Measurements from ENCODE around the gene CPB2. TPM values are rescaled to one million over a fixed set of nuclear protein-coding genes. Genes with fewer than 3 reads are reported as not detected.

Gene CPB2
- total and polyA plus RNA-seq, 9 of the 15 experiments (the other 6 are each of a cell fraction or from before 2014, with no cell fraction given) = 0.03 to 0.16 (median 0.07) TPM; not detected in 6

GRCh38 chr13:46071590-46072249 lies 33.1 kb downstream of the CPB2 start:
- POLR2A ChIA-PET = no interaction called here
- H3K9me3 ChIP-seq (replicated peaks; ENCODE audit: control insufficient read depth, insufficient read depth, low read depth, low read length) = no peaks in the 10 kb centered on the region
- CTCF ChIA-PET (ENCODE audit: low intra/inter-chr PET ratio) = no interaction called here
- FAIRE-seq (no peak), ATAC-seq (peak; percentile 85), DNase-seq (ENCODE audit: extremely low read depth in 1 of 4, low spot score in 3 of 4) (peak in 2 of 4 experiments; percentile 26 to 38)
- H3K4me2 ChIP-seq (ENCODE audit: insufficient read depth, low read length) = no peak overlapping the region
- H3K79me2 ChIP-seq (ENCODE audit: control insufficient read depth, insufficient read depth, low read length) = no peaks in the 10 kb centered on the region
- H2AFZ ChIP-seq (ENCODE audit: low read depth, low read length) = no peak overlapping the region
- H3K9me1 ChIP-seq (ENCODE audit: control insufficient read depth, insufficient read depth, low read length) = no peaks in the 10 kb centered on the region
- BruUV-seq (replicated peaks) = no TSS peak
- no peaks in the 10 kb centered on the region for H3K36me3 ChIP-seq (ENCODE audit: control insufficient read depth, insufficient read depth, low read length)
- H3K4me1 ChIP-seq (replicated peaks in 1 of 2; ENCODE audit: control insufficient read depth in 2 of 2, insufficient read depth in 2 of 2, low read length in 2 of 2) = no peaks in the 10 kb centered on the region; a peak in 1 of 5 replicates
- WGBS (ENCODE audit: insufficient coverage, low coverage, missing lambda C conversion rate) = 81% methylated on average over 4 of the region's 5 CpGs
- H3K9ac ChIP-seq (ENCODE audit: insufficient read depth in 1 of 2, low read depth in 2 of 2, low read length in 2 of 2) = no peak overlapping the region
- H3K4me3 ChIP-seq = no peak overlapping the region
- no peaks in the 10 kb centered on the region for H4K20me1 ChIP-seq (replicated peaks; ENCODE audit: control insufficient read depth, insufficient read depth, low read length)
- no peaks in the 10 kb centered on the region for H3K27me3 ChIP-seq (ENCODE audit: control insufficient read depth in 2 of 2, insufficient read depth in 2 of 2, low read length in 2 of 2)
- intact Hi-C loops (cut with micrococcal nuclease) = loop anchor here (1.0 kb wide), 1 partner anchor 55 kb away; no protein-coding TSS in a partner anchor
- in situ Hi-C loops (cut with MboI) = no loop called here
- no peak overlapping the region for H3K27ac ChIP-seq (ENCODE audit: extremely low read depth, low read depth, low read length)
- TF ChIP-seq PHTF2 (CRISPR knock-in tag; IDR thresholded peaks at IDR 0.05) (no peak), POLR2B (IDR thresholded peaks at IDR 0.05; ENCODE audit: low read depth, partially characterized antibody) (no peak), RAD21 (CRISPR knock-in tag; conservative IDR thresholded peaks at IDR 0.05 in 1 of 2, IDR thresholded peaks at IDR 0.05 in 1 of 2) (peak; percentile 10 to 51; a peak in 2 of 4 replicates), VEZF1 (CRISPR knock-in tag; IDR thresholded peaks at IDR 0.05) (0 out of 2 replicates have a peak, but pooled peaks have one; percentile 18)
- TF ChIP-seq, protein P1, sequence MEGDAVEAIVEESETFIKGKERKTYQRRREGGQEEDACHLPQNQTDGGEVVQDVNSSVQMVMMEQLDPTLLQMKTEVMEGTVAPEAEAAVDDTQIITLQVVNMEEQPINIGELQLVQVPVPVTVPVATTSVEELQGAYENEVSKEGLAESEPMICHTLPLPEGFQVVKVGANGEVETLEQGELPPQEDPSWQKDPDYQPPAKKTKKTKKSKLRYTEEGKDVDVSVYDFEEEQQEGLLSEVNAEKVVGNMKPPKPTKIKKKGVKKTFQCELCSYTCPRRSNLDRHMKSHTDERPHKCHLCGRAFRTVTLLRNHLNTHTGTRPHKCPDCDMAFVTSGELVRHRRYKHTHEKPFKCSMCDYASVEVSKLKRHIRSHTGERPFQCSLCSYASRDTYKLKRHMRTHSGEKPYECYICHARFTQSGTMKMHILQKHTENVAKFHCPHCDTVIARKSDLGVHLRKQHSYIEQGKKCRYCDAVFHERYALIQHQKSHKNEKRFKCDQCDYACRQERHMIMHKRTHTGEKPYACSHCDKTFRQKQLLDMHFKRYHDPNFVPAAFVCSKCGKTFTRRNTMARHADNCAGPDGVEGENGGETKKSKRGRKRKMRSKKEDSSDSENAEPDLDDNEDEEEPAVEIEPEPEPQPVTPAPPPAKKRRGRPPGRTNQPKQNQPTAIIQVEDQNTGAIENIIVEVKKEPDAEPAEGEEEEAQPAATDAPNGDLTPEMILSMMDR (IDR thresholded peaks at IDR 0.05 in 2 of 3, conservative IDR thresholded peaks at IDR 0.05 in 1 of 3; ENCODE audit: insufficient read depth in 2 of 3, low read depth in 1 of 3, low read length in 3 of 3) = peak; percentile 23 to 43 (median 40); a peak in 4 of 6 replicates
